HG03354 (cell line): Measurements from ENCODE around the gene CBX2.
"Not testable (repeated sequence)": the region's sequence is repeated elsewhere in the genome, so short reads cannot be mapped to it uniquely, and the experiment has no call there.

Experiments
- ATAC-seq: cut with Tn5 transposase; IDR thresholded peaks from one replicate; pipeline ENCODE4 v1.9.1; 2021; ENCODE audit warnings: mild to moderate bottlenecking; ENCODE audit not compliant: unreplicated experiment, poor library complexity, severe bottlenecking

The CBX2 gene

DNA sequence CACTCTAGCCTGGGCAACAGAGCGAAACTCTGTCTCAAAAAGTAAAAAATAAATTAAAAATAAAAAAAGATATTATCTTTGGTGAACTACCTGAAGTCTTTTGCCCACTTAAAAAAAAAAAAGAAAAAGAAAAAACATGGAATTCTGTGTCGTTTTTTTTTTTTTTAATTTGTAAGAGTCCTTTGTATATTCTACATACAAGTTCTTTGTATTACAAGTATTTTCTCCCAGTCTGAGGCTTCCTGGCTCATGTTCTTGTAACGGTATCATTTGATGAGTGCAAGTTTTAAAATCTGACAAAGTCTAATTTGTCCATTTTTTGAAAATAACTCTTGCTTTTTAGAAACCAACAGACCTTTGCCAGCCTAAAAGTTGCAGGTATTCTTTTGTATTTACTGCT lies 12.2 kb upstream of the CBX2 start:
- no peak for ATAC-seq

DNA sequence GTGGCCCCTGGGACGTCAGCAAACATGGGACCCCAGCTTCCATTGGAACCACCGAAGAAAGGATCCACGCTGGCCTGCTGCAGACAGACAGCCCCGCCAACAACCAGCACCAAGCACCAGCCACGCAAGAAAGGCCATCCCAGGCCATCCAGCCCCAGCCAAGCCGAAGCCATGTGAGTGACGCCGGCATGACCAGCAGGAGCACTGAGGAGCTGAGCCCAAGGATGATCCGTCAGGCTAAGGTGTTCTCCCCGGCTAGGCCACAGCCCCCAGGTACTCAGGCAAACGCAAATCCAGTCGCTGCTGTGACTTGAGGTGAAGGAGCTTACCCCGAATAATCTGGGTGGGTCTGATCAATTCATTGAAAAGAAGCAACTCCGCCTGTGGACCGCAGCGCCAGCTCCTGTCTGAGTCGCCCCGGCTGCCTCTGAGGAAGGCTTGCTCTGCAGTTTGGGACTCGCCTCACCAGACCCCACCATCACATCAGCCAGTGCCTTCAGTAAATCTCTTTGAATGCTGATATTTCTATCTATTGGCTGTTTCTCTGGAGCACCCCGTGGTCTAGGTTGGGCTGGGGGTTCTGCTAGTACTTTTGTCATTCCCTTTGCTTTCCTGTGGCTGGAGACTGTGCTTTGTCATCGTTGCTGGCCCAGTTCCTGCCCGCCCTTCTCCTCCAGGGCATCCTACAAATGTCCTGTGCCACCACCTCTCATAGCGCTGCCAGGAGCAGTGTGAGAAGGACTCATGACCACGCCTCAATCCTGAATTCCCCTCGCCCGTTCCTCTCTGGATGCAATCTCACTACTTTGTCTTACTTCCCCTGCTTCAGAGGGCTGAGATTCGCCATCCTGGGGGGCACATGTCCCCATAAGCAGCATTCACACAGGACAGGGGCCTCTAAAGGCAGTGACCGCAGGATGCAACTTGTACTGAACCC lies 8.1 kb upstream of the CBX2 start:
- no peak for ATAC-seq

DNA sequence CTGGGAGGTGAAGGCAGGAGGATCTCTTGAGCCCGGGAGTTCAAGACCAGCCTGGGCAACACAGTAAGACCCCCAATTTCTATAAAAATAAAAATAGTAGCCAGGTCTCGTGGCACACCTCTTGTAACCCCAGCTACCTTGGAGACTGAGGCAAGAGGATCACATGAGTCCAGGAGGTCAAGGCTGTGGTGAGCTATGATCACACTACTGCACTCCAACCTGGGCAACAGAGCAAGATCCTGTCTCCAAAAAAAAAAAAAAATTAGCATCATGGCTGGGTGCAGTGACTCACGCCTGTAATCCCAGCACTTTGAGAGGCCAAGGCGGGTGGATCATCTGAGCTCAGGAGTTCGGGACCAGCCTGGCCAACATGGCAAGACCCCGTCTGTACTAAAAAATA lies 6.7 kb upstream of the CBX2 start:
- ATAC-seq, result no peak

DNA sequence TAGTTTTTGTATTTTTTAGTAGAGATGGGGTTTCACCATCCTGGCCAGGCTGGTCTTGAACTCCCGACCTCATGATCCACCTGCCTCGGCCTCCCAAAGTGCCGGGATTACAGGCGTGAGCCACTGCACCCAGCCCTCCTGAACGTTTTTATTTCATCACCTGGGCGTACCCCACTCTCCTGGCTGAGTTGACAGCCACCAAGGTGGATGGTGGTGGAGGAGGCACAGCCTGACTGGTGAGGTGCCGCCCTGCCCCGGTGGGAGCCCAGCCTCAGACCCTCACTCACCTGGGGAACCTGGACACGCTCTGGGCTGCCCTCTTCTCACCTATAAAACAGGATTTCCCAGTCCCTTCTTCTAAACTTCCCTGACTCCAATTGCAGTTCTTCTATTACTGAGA lies 5.2 kb upstream of the CBX2 start:
- ATAC-seq, result not testable (repeated sequence)

DNA sequence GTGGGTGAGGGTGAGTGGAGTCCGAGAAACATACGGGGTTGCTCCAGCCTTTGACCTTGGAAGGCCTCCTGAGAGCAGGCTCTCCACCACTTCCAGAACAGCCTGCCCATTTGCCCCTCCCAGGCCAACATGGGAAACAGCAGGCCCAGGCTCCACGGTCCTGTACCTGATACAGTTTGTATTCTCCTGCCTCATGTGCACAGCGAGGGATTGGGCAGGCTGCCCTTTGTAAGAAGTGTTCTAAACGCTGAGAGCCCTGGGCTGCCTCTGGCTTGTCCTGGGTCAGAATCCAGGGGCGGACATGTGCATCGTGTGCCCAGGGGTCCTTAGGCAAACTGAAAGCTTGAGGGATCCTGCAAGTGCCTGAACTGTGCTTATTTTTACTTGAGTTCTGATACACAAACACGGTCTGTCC lies 3.4 kb upstream of the CBX2 start:
- no peak for ATAC-seq

GRCh38 chr17:79775632-79776031 lies 2.3 kb upstream of the CBX2 start:
- ATAC-seq, result no peak

GRCh38 chr17:79776376-79777119 lies 1.4 kb upstream of the CBX2 start:
- no peak for ATAC-seq

GRCh38 chr17:79777120-79777893 lies 641 bp upstream of the CBX2 start:
- ATAC-seq, result peak; percentile 26

- ATAC-seq, result peak; percentile 22
Measured at GRCh38 chr17:79778504-79779083, 646 bp downstream of the CBX2 start.

DNA sequence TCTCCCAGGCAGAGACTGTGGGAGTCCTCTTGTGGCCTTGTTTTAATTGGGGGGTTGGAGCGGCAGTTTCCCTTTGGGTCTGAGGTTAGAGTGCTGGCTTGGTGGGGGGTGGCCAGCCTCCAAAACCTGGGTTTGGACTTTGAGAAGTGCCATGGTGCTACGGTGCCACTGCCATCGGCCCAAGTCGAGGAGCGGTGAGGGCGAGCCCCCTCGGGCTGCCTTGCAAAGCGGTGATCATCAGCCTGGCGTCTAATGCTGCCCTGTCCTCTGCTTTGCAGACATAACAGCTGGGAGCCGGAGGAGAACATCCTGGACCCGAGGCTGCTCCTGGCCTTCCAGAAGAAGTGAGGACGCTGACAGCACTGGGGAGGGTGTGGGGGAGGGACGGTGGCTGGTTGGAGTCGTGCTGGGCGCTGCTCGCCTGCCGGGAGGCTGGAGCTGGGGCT lies 1.2 kb downstream of the CBX2 start:
- no peak for ATAC-seq

GRCh38 chr17:79779661-79780365 lies 1.9 kb downstream of the CBX2 start:
- ATAC-seq, result no peak

GRCh38 chr17:79781012-79781650 lies 3.2 kb downstream of the CBX2 start:
- ATAC-seq, result no peak

GRCh38 chr17:79781736-79782575 lies 4.0 kb downstream of the CBX2 start:
- no peak for ATAC-seq

DNA sequence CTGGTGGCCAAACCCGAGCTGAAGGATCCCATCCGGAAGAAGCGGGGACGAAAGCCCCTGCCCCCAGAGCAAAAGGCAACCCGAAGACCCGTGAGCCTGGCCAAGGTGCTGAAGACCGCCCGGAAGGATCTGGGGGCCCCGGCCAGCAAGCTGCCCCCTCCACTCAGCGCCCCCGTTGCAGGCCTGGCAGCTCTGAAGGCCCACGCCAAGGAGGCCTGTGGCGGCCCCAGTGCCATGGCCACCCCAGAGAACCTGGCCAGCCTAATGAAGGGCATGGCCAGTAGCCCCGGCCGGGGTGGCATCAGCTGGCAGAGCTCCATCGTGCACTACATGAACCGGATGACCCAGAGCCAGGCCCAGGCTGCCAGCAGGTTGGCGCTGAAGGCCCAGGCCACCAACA lies 5.9 kb downstream of the CBX2 start:
- ATAC-seq, result no peak

- no peak for ATAC-seq
Measured at GRCh38 chr17:79784353-79785016, 6.5 kb downstream of the CBX2 start.

- ATAC-seq, result no peak
Measured at GRCh38 chr17:79785017-79785899, 7.3 kb downstream of the CBX2 start.
